DOHH2 (cell line): Measurements from ENCODE around the gene RAN.

Experiments
- H3F3A ChIP-seq: fragments of 200-600 bp; sonication (generic), shearing (Covaris generic); 2 replicates; pipeline ENCODE4 v1.6.0; 2016; ENCODE audit warnings: antibody characterized with exemption, mild to moderate bottlenecking; ENCODE audit not compliant: control insufficient read depth, insufficient read depth
- H3K27ac ChIP-seq: fragments of 200-600 bp; sonication (generic); 2 replicates; pipeline ENCODE4 v1.5.1; 2014; ENCODE audit warnings: low read depth, mild to moderate bottlenecking, low read length, moderate library complexity
- H3K27me3 ChIP-seq: fragments of 200-600 bp; sonication (generic); 2 replicates; pipeline ENCODE4 v1.6.1; 2014; ENCODE audit warnings: mild to moderate bottlenecking, low read length, mixed read lengths; ENCODE audit not compliant: control insufficient read depth
- H3K36me3 ChIP-seq: fragments of 200-600 bp; sonication (generic); 2 replicates; pipeline ENCODE4 v1.6.1; 2014; ENCODE audit warnings: mild to moderate bottlenecking, low read length, moderate library complexity, mixed read lengths; ENCODE audit not compliant: control insufficient read depth
- H3K4me1 ChIP-seq: fragments of 200-600 bp; sonication (generic); 2 replicates; pipeline ENCODE4 v1.6.1; 2014; ENCODE audit warnings: mild to moderate bottlenecking, low read length, mixed read lengths; ENCODE audit not compliant: control insufficient read depth
- H3K4me2 ChIP-seq: fragments of 200-600 bp; sonication (generic); 2 replicates; pipeline ENCODE4 v1.6.0; 2014; ENCODE audit warnings: mild to moderate bottlenecking, low read length, moderate library complexity
- H3K4me3 ChIP-seq: fragments of 200-600 bp; sonication (generic); 2 replicates; pipeline ENCODE4 v1.5.1; 2014; ENCODE audit warnings: mild to moderate bottlenecking, low read length, mixed read lengths
- H3K79me2 ChIP-seq: fragments of 200-600 bp; sonication (generic); 2 replicates; pipeline ENCODE4 v1.6.1; 2014; ENCODE audit warnings: mild to moderate bottlenecking, low read length, mixed read lengths; ENCODE audit not compliant: control insufficient read depth
- H3K9me2 ChIP-seq: fragments of 200-600 bp; sonication (generic); replicated peaks from 2 replicates; pipeline ENCODE4 v1.6.1; 2014; ENCODE audit warnings: mild to moderate bottlenecking, low read length, mixed read lengths; ENCODE audit not compliant: control insufficient read depth
- H3K9me3 ChIP-seq: fragments of 200-600 bp; sonication (generic); 2 replicates; pipeline ENCODE4 v1.6.1; 2014; ENCODE audit warnings: antibody characterized with exemption, low read length, mixed read lengths; ENCODE audit not compliant: control insufficient read depth, insufficient read depth
- H4K20me1 ChIP-seq: fragments of 200-600 bp; sonication (generic); 2 replicates; pipeline ENCODE4 v1.6.0; 2014; ENCODE audit warnings: low read depth, mild to moderate bottlenecking, antibody characterized with exemption, low read length, moderate library complexity; ENCODE audit not compliant: control insufficient read depth, insufficient read depth
- CTCF ChIP-seq: fragments of 200-600 bp; sonication (generic); IDR thresholded peaks from one replicate; pipeline ENCODE4 v1.5.1; 2014; ENCODE audit warnings: antibody characterized with exemption, mild to moderate bottlenecking, low read depth, low read length; ENCODE audit not compliant: poor library complexity, severe bottlenecking
- EZH2phosphoT487 ChIP-seq: fragments of 200-600 bp; sonication (generic); IDR thresholded peaks from 2 replicates; pipeline ENCODE4 v1.6.1; 2017; ENCODE audit warnings: borderline replicate concordance, mild to moderate bottlenecking, antibody characterized with exemption, low read length, moderate library complexity, mixed read lengths

The RAN gene

GRCh38 chr12:130878193-130879185 lies 6.6 kb downstream of the RAN start:
- Histone ChIP-seq H3K9me3 (no peaks in the 10 kb centered on the region), H3K36me3 (peaks cover 56% of the 10 kb centered on the region), H4K20me1 (peaks cover 36% of the 10 kb centered on the region), H3K79me2 (peaks cover 17% of the 10 kb centered on the region), H3K4me1 (peaks cover 66% of the 10 kb centered on the region), H3K27me3 (no peaks in the 10 kb centered on the region), H3F3A (peaks cover 63% of the 10 kb centered on the region), H3K4me2 (peak overlapping the region; percentile 38), H3K9me2 (no peaks in the 10 kb centered on the region), H3K27ac (no peak overlapping the region), H3K4me3 (peak overlapping the region; percentile 0; the same call in 1 of the 2 replicates)
- TF ChIP-seq EZH2phosphoT487, result no peak
- TF ChIP-seq CTCF, result no peak

DNA sequence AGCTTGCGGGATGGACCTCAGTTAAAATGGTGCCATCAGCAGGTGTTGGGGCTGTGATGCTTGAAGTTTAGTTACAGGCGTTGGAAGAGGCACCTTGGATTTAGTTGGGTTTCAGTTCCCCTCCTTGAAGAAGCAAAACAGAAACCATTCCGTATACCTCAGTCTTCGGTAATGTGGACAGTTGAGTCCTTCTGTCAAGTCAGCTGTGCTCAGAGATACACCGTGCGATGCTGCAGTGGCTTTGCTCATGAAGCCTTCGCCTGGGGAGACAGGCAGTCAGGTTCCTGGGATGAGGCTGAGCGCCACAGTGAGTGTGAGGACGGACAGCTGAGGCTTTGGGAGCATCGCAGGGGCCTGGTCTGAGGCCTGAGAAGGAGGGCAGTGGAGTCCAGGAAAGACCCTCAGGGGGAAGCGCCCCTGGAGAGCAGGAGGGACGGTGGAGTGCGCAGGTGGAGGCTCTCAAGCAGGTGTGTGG lies 7.4 kb downstream of the RAN start:
- Histone ChIP-seq H3K4me2 (peak overlapping the region; percentile 38), H3K27me3 (no peaks in the 10 kb centered on the region), H3K79me2 (peaks cover 9% of the 10 kb centered on the region), H3K4me3 (no peak overlapping the region), H3K36me3 (peaks cover 48% of the 10 kb centered on the region), H3F3A (peaks cover 58% of the 10 kb centered on the region), H3K9me3 (no peaks in the 10 kb centered on the region), H3K27ac (no peak overlapping the region), H4K20me1 (peaks cover 29% of the 10 kb centered on the region), H3K4me1 (peaks cover 59% of the 10 kb centered on the region), H3K9me2 (no peaks in the 10 kb centered on the region)
- no peak for TF ChIP-seq CTCF
- no peak for TF ChIP-seq EZH2phosphoT487

GRCh38 chr12:130879781-130880389 lies 8.0 kb downstream of the RAN start:
- Histone ChIP-seq H3K27ac (no peak overlapping the region), H3K9me3 (no peaks in the 10 kb centered on the region), H3K9me2 (no peaks in the 10 kb centered on the region), H3K36me3 (peaks cover 42% of the 10 kb centered on the region), H3K4me2 (peak overlapping the region; percentile 38; the same call in 1 of the 2 replicates), H3K4me3 (no peak overlapping the region), H3K27me3 (no peaks in the 10 kb centered on the region), H3K4me1 (peaks cover 52% of the 10 kb centered on the region), H4K20me1 (peaks cover 23% of the 10 kb centered on the region), H3K79me2 (peaks cover 3% of the 10 kb centered on the region), H3F3A (peaks cover 51% of the 10 kb centered on the region)
- TF ChIP-seq CTCF (no peak), EZH2phosphoT487 (no peak)
